ENCODE measurements around the gene RFX8.

DNA sequence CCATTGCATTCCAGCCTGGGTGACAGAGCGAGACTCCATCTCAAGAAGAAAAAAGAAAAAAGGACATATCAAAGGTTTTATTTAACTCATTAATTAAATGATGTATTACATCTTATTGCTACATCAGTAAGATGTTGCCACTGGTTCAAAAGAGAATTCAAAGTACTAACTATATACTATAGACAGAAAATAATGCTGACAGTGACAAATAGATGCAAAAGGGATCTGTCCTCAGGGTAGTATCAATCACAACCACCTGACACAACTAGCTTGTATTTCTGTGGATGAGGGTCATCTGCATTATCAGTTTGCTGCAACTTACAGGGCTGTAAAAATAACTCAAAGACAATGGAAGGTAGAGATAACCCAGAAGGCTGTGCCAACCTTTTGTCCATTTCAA is 71.2 kb downstream of the RFX8 start:
- TF ChIP-seq, protein P1, sequence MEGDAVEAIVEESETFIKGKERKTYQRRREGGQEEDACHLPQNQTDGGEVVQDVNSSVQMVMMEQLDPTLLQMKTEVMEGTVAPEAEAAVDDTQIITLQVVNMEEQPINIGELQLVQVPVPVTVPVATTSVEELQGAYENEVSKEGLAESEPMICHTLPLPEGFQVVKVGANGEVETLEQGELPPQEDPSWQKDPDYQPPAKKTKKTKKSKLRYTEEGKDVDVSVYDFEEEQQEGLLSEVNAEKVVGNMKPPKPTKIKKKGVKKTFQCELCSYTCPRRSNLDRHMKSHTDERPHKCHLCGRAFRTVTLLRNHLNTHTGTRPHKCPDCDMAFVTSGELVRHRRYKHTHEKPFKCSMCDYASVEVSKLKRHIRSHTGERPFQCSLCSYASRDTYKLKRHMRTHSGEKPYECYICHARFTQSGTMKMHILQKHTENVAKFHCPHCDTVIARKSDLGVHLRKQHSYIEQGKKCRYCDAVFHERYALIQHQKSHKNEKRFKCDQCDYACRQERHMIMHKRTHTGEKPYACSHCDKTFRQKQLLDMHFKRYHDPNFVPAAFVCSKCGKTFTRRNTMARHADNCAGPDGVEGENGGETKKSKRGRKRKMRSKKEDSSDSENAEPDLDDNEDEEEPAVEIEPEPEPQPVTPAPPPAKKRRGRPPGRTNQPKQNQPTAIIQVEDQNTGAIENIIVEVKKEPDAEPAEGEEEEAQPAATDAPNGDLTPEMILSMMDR (IDR thresholded peaks at IDR 0.05; ENCODE audit: low read length), result no peak
- no peak for TF ChIP-seq EZH2 (optimal IDR thresholded peaks at IDR 0.05; ENCODE audit: low read depth, low read length)

All from MM.1S (cell line).